Measurements from ENCODE around the gene A4GNT.

The A4GNT gene

GRCh38 chr3:138078901-138079344 is 53.3 kb downstream of the A4GNT start:
- no peak for DNase-seq (ENCODE audit: low read depth)

DNA sequence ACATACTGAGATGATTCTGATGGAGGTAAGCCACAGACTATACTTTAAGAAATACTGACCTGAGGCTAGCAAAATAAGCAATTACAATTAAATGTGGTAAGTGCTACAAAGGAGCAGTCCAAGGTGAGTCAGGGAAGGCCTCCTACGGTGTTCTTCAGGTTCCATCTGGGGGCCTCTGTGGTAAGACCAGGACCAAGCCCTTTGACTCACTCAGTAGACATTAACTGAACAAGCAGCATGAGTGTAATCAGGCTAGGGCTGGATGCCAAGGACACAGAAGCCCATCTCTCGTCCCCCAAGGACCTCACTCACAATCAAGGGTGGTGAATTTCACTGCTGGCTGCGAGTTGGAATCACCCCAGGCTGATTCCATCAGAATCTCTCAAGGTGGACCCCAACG is 54.1 kb downstream of the A4GNT start:
- no peak for DNase-seq (ENCODE audit: low read depth)

Measured in activated T-cell treated with anti-CD3 and anti-CD28 coated beads for 24 hours (primary cell).